DOHH2 (cell line): Measurements from ENCODE around the gene ITK.
A peak's percentile ranks its signal among the peaks of the same experiment; 100 is the strongest.

Source experiments
- H3F3A ChIP-seq: fragments of 200-600 bp; sonication (generic), shearing (Covaris generic); 2 replicates; pipeline ENCODE4 v1.6.0; 2016; ENCODE audit warnings: antibody characterized with exemption, mild to moderate bottlenecking; ENCODE audit not compliant: control insufficient read depth, insufficient read depth
- H3K27ac ChIP-seq: fragments of 200-600 bp; sonication (generic); 2 replicates; pipeline ENCODE4 v1.5.1; 2014; ENCODE audit warnings: low read depth, mild to moderate bottlenecking, low read length, moderate library complexity
- H3K27me3 ChIP-seq: fragments of 200-600 bp; sonication (generic); 2 replicates; pipeline ENCODE4 v1.6.1; 2014; ENCODE audit warnings: mild to moderate bottlenecking, low read length, mixed read lengths; ENCODE audit not compliant: control insufficient read depth
- H3K36me3 ChIP-seq: fragments of 200-600 bp; sonication (generic); 2 replicates; pipeline ENCODE4 v1.6.1; 2014; ENCODE audit warnings: mild to moderate bottlenecking, low read length, moderate library complexity, mixed read lengths; ENCODE audit not compliant: control insufficient read depth
- H3K4me1 ChIP-seq: fragments of 200-600 bp; sonication (generic); 2 replicates; pipeline ENCODE4 v1.6.1; 2014; ENCODE audit warnings: mild to moderate bottlenecking, low read length, mixed read lengths; ENCODE audit not compliant: control insufficient read depth
- H3K4me2 ChIP-seq: fragments of 200-600 bp; sonication (generic); 2 replicates; pipeline ENCODE4 v1.6.0; 2014; ENCODE audit warnings: mild to moderate bottlenecking, low read length, moderate library complexity
- H3K4me3 ChIP-seq: fragments of 200-600 bp; sonication (generic); 2 replicates; pipeline ENCODE4 v1.5.1; 2014; ENCODE audit warnings: mild to moderate bottlenecking, low read length, mixed read lengths
- H3K79me2 ChIP-seq: fragments of 200-600 bp; sonication (generic); 2 replicates; pipeline ENCODE4 v1.6.1; 2014; ENCODE audit warnings: mild to moderate bottlenecking, low read length, mixed read lengths; ENCODE audit not compliant: control insufficient read depth
- H3K9me2 ChIP-seq: fragments of 200-600 bp; sonication (generic); replicated peaks from 2 replicates; pipeline ENCODE4 v1.6.1; 2014; ENCODE audit warnings: mild to moderate bottlenecking, low read length, mixed read lengths; ENCODE audit not compliant: control insufficient read depth
- H3K9me3 ChIP-seq: fragments of 200-600 bp; sonication (generic); 2 replicates; pipeline ENCODE4 v1.6.1; 2014; ENCODE audit warnings: antibody characterized with exemption, low read length, mixed read lengths; ENCODE audit not compliant: control insufficient read depth, insufficient read depth
- H4K20me1 ChIP-seq: fragments of 200-600 bp; sonication (generic); 2 replicates; pipeline ENCODE4 v1.6.0; 2014; ENCODE audit warnings: low read depth, mild to moderate bottlenecking, antibody characterized with exemption, low read length, moderate library complexity; ENCODE audit not compliant: control insufficient read depth, insufficient read depth
- CTCF ChIP-seq: fragments of 200-600 bp; sonication (generic); IDR thresholded peaks from one replicate; pipeline ENCODE4 v1.5.1; 2014; ENCODE audit warnings: antibody characterized with exemption, mild to moderate bottlenecking, low read depth, low read length; ENCODE audit not compliant: poor library complexity, severe bottlenecking
- EZH2phosphoT487 ChIP-seq: fragments of 200-600 bp; sonication (generic); IDR thresholded peaks from 2 replicates; pipeline ENCODE4 v1.6.1; 2017; ENCODE audit warnings: borderline replicate concordance, mild to moderate bottlenecking, antibody characterized with exemption, low read length, moderate library complexity, mixed read lengths

Gene ITK

DNA sequence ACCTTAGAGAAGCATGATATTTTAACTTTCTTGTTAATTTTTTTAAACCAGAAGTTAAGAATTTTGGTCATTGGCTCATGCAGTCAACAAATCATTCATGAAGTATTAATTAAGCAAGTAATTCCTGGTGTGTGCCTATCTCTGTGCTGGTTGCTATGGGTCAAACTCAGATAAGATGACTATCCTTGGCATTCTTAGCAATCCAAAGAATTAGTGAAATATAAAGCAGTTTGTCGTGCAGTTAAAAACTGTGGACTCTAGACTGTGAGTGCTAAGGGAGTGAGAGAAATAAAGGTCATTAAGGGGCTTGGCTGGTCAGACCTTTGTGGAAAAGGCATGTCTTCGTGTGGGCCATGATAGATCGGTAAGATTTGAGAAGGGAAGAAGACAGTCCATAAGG is 90.1 kb downstream of the ITK start:
- H3K79me2 ChIP-seq = peaks cover 93% of the 10 kb centered on the region
- peak overlapping the region; percentile 93 for H3K4me3 ChIP-seq
- H3K9me2 ChIP-seq = no peaks in the 10 kb centered on the region
- peaks cover 77% of the 10 kb centered on the region for H3K36me3 ChIP-seq
- H4K20me1 ChIP-seq = no peaks in the 10 kb centered on the region
- no peak for TF ChIP-seq CTCF
- no peak for TF ChIP-seq EZH2phosphoT487
- peak overlapping the region; percentile 99 for H3K4me2 ChIP-seq
- peaks cover 6% of the 10 kb centered on the region; the same call in 1 of the 2 replicates for H3K9me3 ChIP-seq
- H3K27me3 ChIP-seq = no peaks in the 10 kb centered on the region
- H3K27ac ChIP-seq = peak overlapping the region; percentile 98
- peaks cover 88% of the 10 kb centered on the region for H3K4me1 ChIP-seq
- peaks cover 34% of the 10 kb centered on the region for H3F3A ChIP-seq

- Histone ChIP-seq H3F3A (peaks cover 36% of the 10 kb centered on the region), H3K4me1 (peaks cover 97% of the 10 kb centered on the region), H3K36me3 (peaks cover 80% of the 10 kb centered on the region), H3K4me3 (peak overlapping the region; percentile 93), H3K79me2 (peaks cover 95% of the 10 kb centered on the region), H3K9me2 (no peaks in the 10 kb centered on the region), H3K27ac (peak overlapping the region; percentile 98), H3K27me3 (no peaks in the 10 kb centered on the region), H3K4me2 (peak overlapping the region; percentile 99), H4K20me1 (no peaks in the 10 kb centered on the region), H3K9me3 (peaks cover 6% of the 10 kb centered on the region; the same call in 1 of the 2 replicates)
- TF ChIP-seq EZH2phosphoT487 = no peak
- TF ChIP-seq CTCF = no peak
Observed at GRCh38 chr5:157271740-157272271, 91.2 kb downstream of the ITK start.

DNA sequence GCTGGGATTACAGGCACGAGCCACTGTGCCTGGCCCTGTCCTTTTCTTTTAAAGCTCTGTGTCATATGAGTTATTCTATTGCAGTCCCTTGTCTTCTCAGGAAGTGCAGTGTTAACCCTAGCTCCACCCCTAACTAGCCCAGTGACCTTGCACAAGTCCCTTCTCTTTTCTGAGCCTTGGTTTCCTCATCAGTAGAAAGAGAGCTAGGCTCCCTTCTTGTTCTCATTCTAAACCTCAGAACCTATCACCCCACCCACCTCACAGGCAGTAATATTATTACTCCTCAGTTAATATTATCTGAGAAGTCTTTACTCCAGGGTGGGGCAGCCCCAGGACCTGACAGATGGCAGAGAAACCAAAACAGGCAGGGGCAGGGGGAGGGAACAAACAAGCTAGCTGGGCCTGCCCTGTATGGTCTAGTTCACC is 92.5 kb downstream of the ITK start:
- peaks cover 6% of the 10 kb centered on the region; the same call in 1 of the 2 replicates for H3K9me3 ChIP-seq
- peak overlapping the region; percentile 61 for H3K4me3 ChIP-seq
- H3K4me1 ChIP-seq = peaks cover 91% of the 10 kb centered on the region
- H3K79me2 ChIP-seq = peaks cover 95% of the 10 kb centered on the region
- TF ChIP-seq CTCF (no peak), EZH2phosphoT487 (no peak)
- H3K27me3 ChIP-seq = no peaks in the 10 kb centered on the region
- no peaks in the 10 kb centered on the region for H3K9me2 ChIP-seq
- peaks cover 75% of the 10 kb centered on the region for H3K36me3 ChIP-seq
- peak overlapping the region; percentile 98 for H3K27ac ChIP-seq
- peak overlapping the region; percentile 99 for H3K4me2 ChIP-seq
- no peaks in the 10 kb centered on the region for H4K20me1 ChIP-seq
- peaks cover 36% of the 10 kb centered on the region for H3F3A ChIP-seq
